Vagina (tissue), 2 donors: ENCODE measurements around the gene SCMH1. TPM values are rescaled to one million over a fixed set of nuclear protein-coding genes. Genes with fewer than 3 reads are reported as not detected.
A peak's percentile ranks its signal among the peaks of the same experiment; 100 is the strongest.

Experiments
- DNase-seq, 2 donors: peaks; one replicate each; pipeline ENCODE4 v3.0.0-alpha.2; 2017; ENCODE audit errors: extremely low spot score in 2 of 2
- H3K27ac ChIP-seq: fragments of 200-600 bp; sonication (generic); one replicate; pipeline ENCODE4 v1.5.1; 2019
- H3K27me3 ChIP-seq: fragments of 200-600 bp; sonication (generic); one replicate; pipeline ENCODE4 v1.5.1; 2019
- H3K36me3 ChIP-seq, 2 donors: fragments of 200-600 bp; sonication (generic); one replicate each; pipeline ENCODE4 v1.5.1; 2017 to 2019
- H3K4me1 ChIP-seq: fragments of 200-600 bp; sonication (generic); one replicate; pipeline ENCODE4 v1.5.1; 2019
- H3K4me3 ChIP-seq, 2 donors: fragments of 200-600 bp; sonication (generic); 1 replicate in 1 of 2; 2 replicates in 1 of 2; pipeline ENCODE4 v1.5.1; 2016 to 2019
- H3K9me3 ChIP-seq: fragments of 200-600 bp; sonication (generic); one replicate; pipeline ENCODE4 v1.5.1; 2019
- CTCF ChIP-seq, 3 experiments: fragments of 450-650 bp in 2 of 3; fragments of 200-600 bp in 1 of 3; sonication (generic) in 1 of 3; IDR thresholded peaks; one replicate each; pipeline ENCODE4 v1.5.1; 2017 to 2019; ENCODE audit warnings: antibody characterized with exemption in 3 of 3, mild to moderate bottlenecking in 2 of 3, moderate library complexity in 2 of 3
- POLR2A ChIP-seq, 2 donors: fragments of 450-650 bp; IDR thresholded peaks; one replicate each; pipeline ENCODE4 v1.6.1; 2017; ENCODE audit warnings: antibody characterized with exemption in 2 of 2, mild to moderate bottlenecking in 2 of 2, moderate library complexity in 2 of 2
- POLR2AphosphoS5 ChIP-seq, 2 donors: sonication (generic); formaldehyde crosslinking; IDR thresholded peaks; one replicate each; pipeline ENCODE4 v1.9.0; 2017; ENCODE audit warnings: antibody characterized with exemption in 2 of 2, mild to moderate bottlenecking in 2 of 2, low read depth in 1 of 2; ENCODE audit not compliant: insufficient read depth in 1 of 2
- intact Hi-C: fragments of 100-400 bp; cut with DNase I; formaldehyde crosslinking; loops from one replicate; pipeline ENCODE4 v1.15.1; 2023
- total RNA-seq: library from RNA; depleted of rRNA; stranded (reverse); fragments of >200 nt; gene quantifications from one replicate; pipeline ENCODE4 v1.2.3, GENCODE V29; 2016

Gene SCMH1
- total RNA-seq, 1 donor from 2014 or later: 35.1 TPM

DNA sequence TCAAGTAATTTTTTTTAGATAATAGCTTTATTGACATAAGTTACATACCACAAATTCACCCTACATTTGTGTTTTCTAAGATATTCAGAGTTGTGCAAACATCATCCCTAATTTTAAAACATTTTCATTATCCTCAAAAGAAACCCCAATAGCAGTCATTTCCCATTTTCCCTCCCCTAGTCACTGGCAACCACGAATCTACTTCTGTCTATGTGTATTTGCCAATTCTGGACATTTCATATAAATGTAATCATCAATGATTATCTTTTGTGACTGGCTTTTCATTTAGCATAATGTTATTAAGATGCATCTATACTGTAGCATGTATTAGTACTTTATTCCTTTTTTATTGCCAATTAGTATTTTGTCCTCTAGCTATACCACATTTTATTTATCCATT, 131.8 kb downstream of the SCMH1 start:
- no peak overlapping the region for H3K4me3 ChIP-seq
- peaks cover 26% of the 10 kb centered on the region for H3K4me1 ChIP-seq
- intact Hi-C loops: no loop called here
- no peaks in the 10 kb centered on the region for H3K27me3 ChIP-seq
- TF ChIP-seq CTCF (IDR thresholded peaks at IDR 0.05) (no peak), POLR2AphosphoS5 (IDR thresholded peaks at IDR 0.05; ENCODE audit: insufficient read depth in 1 of 2, low read depth in 1 of 2) (no peak), POLR2A (IDR thresholded peaks at IDR 0.05) (no peak)
- H3K9me3 ChIP-seq: no peaks in the 10 kb centered on the region
- H3K27ac ChIP-seq: peak overlapping the region; percentile 82
- DNase-seq: no peak
- peaks cover 0 to 13% of the 10 kb centered on the region in 2 donors for H3K36me3 ChIP-seq

DNA sequence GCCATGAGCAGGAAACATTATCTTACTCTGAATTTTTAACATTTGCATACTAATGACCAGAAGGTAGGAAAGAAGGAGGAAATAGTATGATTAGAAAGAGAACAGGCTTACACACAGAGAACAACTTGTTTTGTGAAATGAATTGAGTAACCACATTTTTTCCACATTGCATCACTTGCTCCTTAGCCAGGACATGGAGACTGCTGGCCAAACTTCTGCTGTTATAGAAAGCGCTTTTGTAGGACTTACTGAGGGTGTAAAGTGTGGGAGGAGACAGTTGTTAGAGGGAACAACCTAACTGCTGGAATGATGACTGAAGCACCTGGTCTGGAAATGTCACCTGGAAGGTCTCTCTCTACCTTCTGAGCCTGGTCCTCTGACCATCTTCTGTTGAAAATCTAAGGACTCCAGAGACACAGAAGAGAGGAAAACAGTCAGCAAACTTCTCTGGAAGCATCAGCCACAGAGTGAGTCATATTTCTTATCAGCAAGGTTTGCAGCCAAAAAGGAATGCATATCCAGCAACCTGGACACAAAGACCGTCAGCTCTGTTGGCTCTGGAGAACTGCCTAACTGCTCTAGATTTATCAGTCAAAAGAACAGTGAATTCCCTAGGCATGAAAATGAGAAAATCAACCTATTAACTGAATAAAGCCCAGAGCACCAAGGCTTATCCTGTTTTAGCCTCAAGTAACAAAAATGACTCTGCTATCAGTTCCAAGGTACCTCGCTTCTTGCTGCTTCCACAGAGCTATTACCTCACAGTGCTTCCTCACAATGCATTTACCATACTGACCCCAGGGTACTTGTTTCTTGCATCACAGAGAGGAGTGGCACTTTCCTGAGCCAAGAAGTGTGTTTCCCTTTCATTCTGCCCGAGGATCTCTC, 132.6 kb downstream of the SCMH1 start:
- Histone ChIP-seq H3K9me3 (no peaks in the 10 kb centered on the region), H3K36me3 (peaks cover 0 to 13% of the 10 kb centered on the region in 2 donors), H3K27ac (peak overlapping the region; percentile 82), H3K4me3 (no peak overlapping the region), H3K4me1 (peaks cover 26% of the 10 kb centered on the region), H3K27me3 (no peaks in the 10 kb centered on the region)
- TF ChIP-seq POLR2AphosphoS5 (IDR thresholded peaks at IDR 0.05; ENCODE audit: insufficient read depth in 1 of 2, low read depth in 1 of 2) (peak; percentile 47 to 99), POLR2A (IDR thresholded peaks at IDR 0.05) (no peak)
- peak in 1 of 2 donors; percentile 93 for DNase-seq
- intact Hi-C loops: loop anchor here (10.0 kb wide), 1 partner anchor 45 kb away; no protein-coding TSS in a partner anchor

GRCh38 chr1:41108696-41109275, 133.3 kb downstream of the SCMH1 start:
- H3K27ac ChIP-seq: peak overlapping the region; percentile 82
- no peaks in the 10 kb centered on the region for H3K27me3 ChIP-seq
- TF ChIP-seq CTCF (IDR thresholded peaks at IDR 0.05): no peak
- no peak for TF ChIP-seq POLR2A (IDR thresholded peaks at IDR 0.05)
- no peak for TF ChIP-seq POLR2AphosphoS5 (IDR thresholded peaks at IDR 0.05; ENCODE audit: insufficient read depth in 1 of 2, low read depth in 1 of 2)
- DNase-seq: no peak
- peak overlapping the region in 1 of 2 donors; percentile 17 for H3K4me3 ChIP-seq
- intact Hi-C loops: loop anchor here (10.0 kb wide), 1 partner anchor 46 kb away; no protein-coding TSS in a partner anchor
- H3K9me3 ChIP-seq: no peaks in the 10 kb centered on the region
- peaks cover 0 to 11% of the 10 kb centered on the region in 2 donors for H3K36me3 ChIP-seq
- peaks cover 32% of the 10 kb centered on the region for H3K4me1 ChIP-seq

DNA sequence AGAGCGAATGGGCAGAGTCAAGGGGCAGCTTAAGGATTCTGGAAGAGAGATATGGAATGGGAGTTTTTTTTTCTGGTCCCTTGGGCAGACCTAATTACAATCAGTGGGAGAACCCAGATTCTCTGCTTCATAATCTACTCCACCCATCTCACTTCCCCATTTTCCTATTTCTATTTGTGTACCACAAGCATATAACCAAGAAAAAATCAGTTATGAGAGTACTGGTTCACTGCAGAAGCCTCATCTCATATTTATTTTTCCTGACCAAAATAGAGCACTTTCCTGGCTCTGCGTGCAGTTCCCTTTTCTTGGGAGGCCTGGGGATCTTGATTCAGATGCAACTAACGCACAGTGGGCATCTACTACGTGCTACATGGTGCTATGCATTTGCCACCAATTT, 138.3 kb downstream of the SCMH1 start:
- H3K4me1 ChIP-seq: peaks cover 47% of the 10 kb centered on the region
- intact Hi-C loops: loop anchor here (10.0 kb wide), 1 partner anchor 51 kb away; no protein-coding TSS in a partner anchor
- no peak for TF ChIP-seq CTCF (IDR thresholded peaks at IDR 0.05)
- no peak for TF ChIP-seq POLR2AphosphoS5 (IDR thresholded peaks at IDR 0.05; ENCODE audit: insufficient read depth in 1 of 2, low read depth in 1 of 2)
- TF ChIP-seq POLR2A (IDR thresholded peaks at IDR 0.05): no peak
- no peaks in the 10 kb centered on the region for H3K36me3 ChIP-seq
- H3K4me3 ChIP-seq: no peak overlapping the region
- no peak overlapping the region for H3K27ac ChIP-seq
- DNase-seq: no peak
- no peaks in the 10 kb centered on the region for H3K27me3 ChIP-seq
- H3K9me3 ChIP-seq: no peaks in the 10 kb centered on the region

DNA sequence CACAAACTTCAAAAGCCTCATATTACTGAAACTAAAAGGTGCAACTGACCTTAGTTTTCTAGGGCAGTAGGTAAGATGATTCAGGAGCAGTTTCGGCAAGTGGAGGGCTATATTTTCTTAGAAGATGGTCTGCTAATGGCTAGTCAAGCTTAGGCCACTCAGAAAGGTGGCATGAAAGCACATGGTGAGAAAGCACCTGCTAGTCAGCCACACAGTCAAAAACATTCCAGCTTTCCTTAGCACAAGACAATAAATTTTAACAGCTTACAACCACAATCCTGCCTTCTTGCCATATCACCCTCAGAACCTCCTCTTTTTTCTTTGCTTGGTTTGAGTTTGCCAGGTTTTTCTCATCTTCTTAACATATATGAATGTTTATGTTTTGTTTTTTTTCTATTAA, 139.5 kb downstream of the SCMH1 start:
- no peaks in the 10 kb centered on the region for H3K27me3 ChIP-seq
- no peaks in the 10 kb centered on the region for H3K36me3 ChIP-seq
- TF ChIP-seq POLR2AphosphoS5 (IDR thresholded peaks at IDR 0.05; ENCODE audit: insufficient read depth in 1 of 2, low read depth in 1 of 2) (no peak), POLR2A (IDR thresholded peaks at IDR 0.05) (no peak), CTCF (IDR thresholded peaks at IDR 0.05) (no peak)
- peaks cover 37% of the 10 kb centered on the region for H3K4me1 ChIP-seq
- H3K9me3 ChIP-seq: no peaks in the 10 kb centered on the region
- H3K27ac ChIP-seq: peak overlapping the region; percentile 48
- intact Hi-C loops: loop anchor here (10.0 kb wide), 1 partner anchor 52 kb away; no protein-coding TSS in a partner anchor
- H3K4me3 ChIP-seq: no peak overlapping the region
- DNase-seq: no peak
